Dermis lymphatic vessel endothelial cell (primary cell): ENCODE data around the gene CA6. TPM values are rescaled to one million over a fixed set of nuclear protein-coding genes. Genes with fewer than 3 reads are reported as not detected.

Experiments
- total RNA-seq: library from RNA; depleted of rRNA; stranded (reverse); fragments of >200 nt; gene quantifications from 2 replicates; pipeline ENCODE4 v1.2.1, GENCODE V29; 2014

CA6 gene
- 0.11 TPM in 1 of 2 replicates, not detected in the other for total RNA-seq

DNA sequence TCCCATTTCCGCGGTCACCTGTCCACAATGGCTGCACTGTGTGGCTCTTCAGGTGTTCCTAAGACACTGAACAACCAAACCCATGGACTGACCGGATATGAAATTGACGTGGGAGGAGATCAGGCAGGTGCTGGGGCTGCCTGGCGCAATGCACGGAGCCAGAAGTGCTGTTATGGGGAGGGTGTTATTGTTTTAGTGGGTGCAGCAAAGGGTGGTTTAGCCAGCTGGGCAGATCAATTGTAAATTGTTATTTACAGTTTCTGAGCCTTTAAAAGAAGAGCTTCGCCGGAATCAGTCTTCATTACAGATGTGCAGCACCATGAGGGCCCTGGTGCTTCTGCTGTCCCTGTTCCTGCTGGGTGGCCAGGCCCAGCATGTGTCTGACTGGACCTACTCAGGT lies at the start of gene CA6:
Gene CA6, plus strand, starts transcription at position 301 of the 400 bp plus-strand sequence. Its CDS starts 19 bp downstream, at position 320.

Other genes starting within 250 kb of the CA6 start
- gene RERE, start 128.2 kb upstream of the CA6 start, total RNA-seq = 52.9 and 79.0 TPM in 2 replicates
- 813 and 862 TPM in 2 replicates for gene ENO1, start 67.2 kb upstream of the CA6 start, total RNA-seq
- 0.26 and 0.43 TPM in 2 replicates for gene SLC2A7, start 80.6 kb downstream of the CA6 start, total RNA-seq
- gene SLC2A5, start 123.8 kb downstream of the CA6 start, total RNA-seq = 0.17 and 1.3 TPM in 2 replicates
- gene GPR157, start 183.2 kb downstream of the CA6 start, total RNA-seq = 4.1 and 4.6 TPM in 2 replicates